ENCODE data around the gene EVC2.

DNA sequence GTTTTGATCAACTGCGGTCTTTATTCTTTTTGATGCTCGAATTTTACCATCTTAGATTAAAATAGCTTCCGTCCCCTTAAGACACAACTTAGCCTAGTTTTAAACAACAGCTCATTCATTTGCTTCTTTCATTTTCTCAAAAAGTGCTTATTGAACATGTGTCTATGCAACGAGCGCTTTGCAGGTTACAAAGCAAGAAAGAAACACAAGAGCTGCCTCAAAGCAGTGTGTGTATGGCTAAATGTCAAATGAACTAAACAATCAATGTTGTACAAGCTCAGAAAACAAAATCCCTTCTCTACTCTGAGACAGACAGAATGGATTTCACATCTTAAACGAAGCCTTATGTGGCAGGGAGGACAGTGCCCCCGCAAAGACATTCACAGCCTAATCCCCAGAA, 61.0 kb downstream of the EVC2 start:
- no peak for TF ChIP-seq POLR2A (IDR thresholded peaks at IDR 0.05)
- TF ChIP-seq, protein P1, sequence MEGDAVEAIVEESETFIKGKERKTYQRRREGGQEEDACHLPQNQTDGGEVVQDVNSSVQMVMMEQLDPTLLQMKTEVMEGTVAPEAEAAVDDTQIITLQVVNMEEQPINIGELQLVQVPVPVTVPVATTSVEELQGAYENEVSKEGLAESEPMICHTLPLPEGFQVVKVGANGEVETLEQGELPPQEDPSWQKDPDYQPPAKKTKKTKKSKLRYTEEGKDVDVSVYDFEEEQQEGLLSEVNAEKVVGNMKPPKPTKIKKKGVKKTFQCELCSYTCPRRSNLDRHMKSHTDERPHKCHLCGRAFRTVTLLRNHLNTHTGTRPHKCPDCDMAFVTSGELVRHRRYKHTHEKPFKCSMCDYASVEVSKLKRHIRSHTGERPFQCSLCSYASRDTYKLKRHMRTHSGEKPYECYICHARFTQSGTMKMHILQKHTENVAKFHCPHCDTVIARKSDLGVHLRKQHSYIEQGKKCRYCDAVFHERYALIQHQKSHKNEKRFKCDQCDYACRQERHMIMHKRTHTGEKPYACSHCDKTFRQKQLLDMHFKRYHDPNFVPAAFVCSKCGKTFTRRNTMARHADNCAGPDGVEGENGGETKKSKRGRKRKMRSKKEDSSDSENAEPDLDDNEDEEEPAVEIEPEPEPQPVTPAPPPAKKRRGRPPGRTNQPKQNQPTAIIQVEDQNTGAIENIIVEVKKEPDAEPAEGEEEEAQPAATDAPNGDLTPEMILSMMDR (IDR thresholded peaks at IDR 0.05), result no peak
